H1 (cell line): ENCODE measurements around the gene LRRK1. TPM values are rescaled to one million over a fixed set of nuclear protein-coding genes. Genes with fewer than 3 reads are reported as not detected.

Source experiments
- CTCF ChIA-PET: fragments of 300-600 bp; sonication (Branson Sonifier 250); formaldehyde crosslinking; loops from one replicate; lab custom pipeline; 2021; ENCODE audit not compliant: partially characterized antibody; lab: Charles Lee
- POLR2A ChIA-PET: fragments of 300-600 bp; sonication (Branson Sonifier 250); formaldehyde crosslinking; loops from one replicate; lab custom pipeline; 2021; ENCODE audit warnings: inconsistent platforms; ENCODE audit not compliant: partially characterized antibody; lab: Charles Lee
- DNase-seq, 2 experiments: peaks; one replicate each; pipeline versions ENCODE4 v3.0.0 to v3.0.0-alpha.2; 2010 to 2022; ENCODE audit warnings: low spot score in 2 of 2, low read depth in 1 of 2, mixed read lengths in 1 of 2
- FAIRE-seq: peaks from 2 replicates; lab custom pipeline; 2011; peaks lifted over from hg19 to GRCh38; lab: Jason Lieb, UNC
- H2AFZ ChIP-seq: 2 replicates; pipeline ENCODE4 v1.8.1; 2012; ENCODE audit warnings: low read length, inconsistent platforms
- H2AK5ac ChIP-seq: 2 replicates; pipeline ENCODE4 v1.6.1; 2013; ENCODE audit warnings: low read depth, low read length
- H2BK120ac ChIP-seq: replicated peaks from 2 replicates; pipeline ENCODE3; 2013; ENCODE audit warnings: low read depth, low read length, inconsistent platforms
- H2BK12ac ChIP-seq: 2 replicates; pipeline ENCODE4 v1.6.1; 2013; ENCODE audit warnings: low read depth, low read length
- H2BK15ac ChIP-seq: 2 replicates; pipeline ENCODE4 v1.6.1; 2013; ENCODE audit warnings: low read length
- H2BK20ac ChIP-seq: 2 replicates; pipeline ENCODE4 v1.6.1; 2013; ENCODE audit warnings: low read length
- H2BK5ac ChIP-seq: 2 replicates; pipeline ENCODE4 v1.6.1; 2013; ENCODE audit warnings: low read depth, low read length
- H3K14ac ChIP-seq: 2 replicates; pipeline ENCODE4 v1.6.1; 2013; ENCODE audit warnings: inconsistent platforms; ENCODE audit not compliant: insufficient read length
- H3K18ac ChIP-seq: 2 replicates; pipeline ENCODE4 v1.6.1; 2013; ENCODE audit warnings: low read length; ENCODE audit errors: extremely low read depth
- H3K23ac ChIP-seq: 2 replicates; pipeline ENCODE4 v1.6.1; 2013; ENCODE audit warnings: inconsistent platforms; ENCODE audit not compliant: insufficient read length
- H3K23me2 ChIP-seq: 2 replicates; pipeline ENCODE4 v1.6.1; 2013; ENCODE audit warnings: low read depth, low read length
- H3K27ac ChIP-seq: 2 replicates; pipeline ENCODE4 v1.6.1; 2011; ENCODE audit warnings: low read depth, low read length, inconsistent platforms
- H3K27me3 ChIP-seq, 4 experiments: replicated peaks in 1 of 4; 1 replicate in 1 of 4; 2 replicates in 3 of 4; pipeline versions ENCODE4 v1.6.1 to v1.8.1; 2011 to 2013; ENCODE audit warnings: low read length in 3 of 4, mild to moderate bottlenecking in 3 of 4, inconsistent platforms in 2 of 4, mixed read lengths in 2 of 4, moderate library complexity in 1 of 4; ENCODE audit not compliant: control insufficient read depth in 3 of 4, insufficient read depth in 3 of 4; ENCODE audit errors: extremely low read depth in 1 of 4
- H3K36me3 ChIP-seq, 4 experiments: 2 replicates each; pipeline versions ENCODE4 v1.6.1 to v1.8.1; 2011 to 2013; ENCODE audit warnings: mild to moderate bottlenecking in 4 of 4, low read length in 3 of 4, moderate library complexity in 2 of 4, control low read depth in 1 of 4, inconsistent platforms in 1 of 4; ENCODE audit not compliant: insufficient read depth in 4 of 4, control insufficient read depth in 2 of 4
- H3K4ac ChIP-seq: replicated peaks from 2 replicates; pipeline ENCODE3; 2013; ENCODE audit warnings: low read length, low read depth, mixed read lengths, inconsistent platforms; ENCODE audit not compliant: insufficient read length
- H3K4me1 ChIP-seq, 4 experiments: replicated peaks in 1 of 4; 1 replicate in 1 of 4; 2 replicates in 3 of 4; pipeline versions ENCODE4 v1.6.1 to v1.8.1; 2011 to 2013; ENCODE audit warnings: low read length in 3 of 4, inconsistent platforms in 2 of 4, mixed read lengths in 1 of 4; ENCODE audit not compliant: insufficient read depth in 4 of 4, control insufficient read depth in 3 of 4
- H3K4me2 ChIP-seq, 2 experiments: 2 replicates each; pipeline versions ENCODE4 v1.6.1 to v1.8.1; 2011 to 2013; ENCODE audit warnings: low read depth in 2 of 2, low read length in 2 of 2, control low read depth in 1 of 2, inconsistent platforms in 1 of 2, mild to moderate bottlenecking in 1 of 2; ENCODE audit not compliant: insufficient read depth in 1 of 2
- H3K4me3 ChIP-seq, 4 experiments: fragments of 200-600, 300-600 bp in 1 of 4; sonication (generic), shearing (Covaris generic), sonication (Bioruptor Twin) in 1 of 4; 2 replicates each; pipeline versions ENCODE4 v1.5.1 to v1.8.1; 2011 to 2016; ENCODE audit warnings: low read length in 4 of 4, low read depth in 3 of 4, control low read depth in 2 of 4, inconsistent platforms in 2 of 4, mild to moderate bottlenecking in 2 of 4, mixed read lengths in 1 of 4, moderate library complexity in 1 of 4; ENCODE audit not compliant: insufficient read depth in 2 of 4; ENCODE audit errors: extremely low read depth in 1 of 4
- H3K56ac ChIP-seq: replicated peaks from 2 replicates; pipeline ENCODE3; 2013; ENCODE audit warnings: low read depth, mild to moderate bottlenecking, mixed read lengths, low read length, inconsistent platforms; ENCODE audit not compliant: insufficient read length
- H3K79me1 ChIP-seq: 2 replicates; pipeline ENCODE4 v1.6.1; 2013; ENCODE audit warnings: low read depth, low read length, control low read depth
- H3K79me2 ChIP-seq, 2 experiments: 2 replicates each; pipeline versions ENCODE4 v1.6.1 to v1.8.1; 2012 to 2013; ENCODE audit warnings: low read length in 2 of 2, mild to moderate bottlenecking in 2 of 2, inconsistent platforms in 1 of 2; ENCODE audit not compliant: insufficient read depth in 2 of 2, control insufficient read depth in 1 of 2
- H3K9ac ChIP-seq, 4 experiments: replicated peaks in 1 of 4; 1 replicate in 1 of 4; 2 replicates in 3 of 4; pipeline versions ENCODE4 v1.6.1 to v1.8.1; 2011 to 2013; ENCODE audit warnings: low read depth in 3 of 4, low read length in 3 of 4, control low read depth in 2 of 4, mild to moderate bottlenecking in 2 of 4, moderate library complexity in 2 of 4, inconsistent platforms in 1 of 4; ENCODE audit errors: extremely low read depth in 1 of 4
- H3K9me3 ChIP-seq, 2 experiments: 2 replicates each; pipeline versions ENCODE4 v1.6.1 to v1.8.1; 2012 to 2013; ENCODE audit warnings: mild to moderate bottlenecking in 2 of 2, moderate library complexity in 2 of 2, control low read depth in 1 of 2, inconsistent platforms in 1 of 2, low read depth in 1 of 2, low read length in 1 of 2, mixed read lengths in 1 of 2; ENCODE audit not compliant: insufficient read depth in 2 of 2
- H4K20me1 ChIP-seq, 2 experiments: replicated peaks in 1 of 2; 2 replicates each; pipeline versions ENCODE3 to v1.8.1; 2011 to 2013; ENCODE audit warnings: inconsistent platforms in 2 of 2, low read length in 2 of 2, mild to moderate bottlenecking in 1 of 2; ENCODE audit not compliant: insufficient read depth in 2 of 2, control insufficient read depth in 1 of 2
- H4K5ac ChIP-seq: 2 replicates; pipeline ENCODE4 v1.6.1; 2013; ENCODE audit warnings: low read length, low read depth, mixed read lengths, inconsistent platforms; ENCODE audit not compliant: insufficient read length
- H4K8ac ChIP-seq: 2 replicates; pipeline ENCODE4 v1.8.0; 2013; ENCODE audit warnings: mild to moderate bottlenecking, moderate library complexity, low read length, inconsistent platforms; ENCODE audit not compliant: insufficient read depth; ENCODE audit errors: extremely low read depth
- H4K91ac ChIP-seq: replicated peaks from 2 replicates; pipeline ENCODE3; 2013; ENCODE audit warnings: low read length, mixed read lengths, inconsistent platforms; ENCODE audit not compliant: insufficient read length
- CTBP2 ChIP-seq: IDR thresholded peaks from 2 replicates; pipeline ENCODE4 v1.7.0; 2011; ENCODE audit warnings: borderline replicate concordance, mild to moderate bottlenecking, moderate library complexity, mixed read lengths, low read length; ENCODE audit not compliant: insufficient read depth, insufficient read length
- JUND ChIP-seq: IDR thresholded peaks from 2 replicates; pipeline ENCODE4 v1.6.1; 2011; ENCODE audit warnings: mild to moderate bottlenecking, improper control_type of control experiment, low read length
- KDM4A ChIP-seq: IDR thresholded peaks from one replicate; pipeline ENCODE4 v1.7.1; 2012; ENCODE audit warnings: low read depth, mild to moderate bottlenecking, moderate library complexity, low read length, inconsistent platforms; ENCODE audit not compliant: severe bottlenecking
- TCF12 ChIP-seq: IDR thresholded peaks from 2 replicates; pipeline ENCODE4 v1.6.1; 2011; ENCODE audit warnings: low read depth, mild to moderate bottlenecking, low read length
- YY1 ChIP-seq: IDR thresholded peaks from 2 replicates; pipeline ENCODE4 v1.6.1; 2011; ENCODE audit warnings: low read depth, mild to moderate bottlenecking, low read length
- ZNF274 ChIP-seq: IDR thresholded peaks from 2 replicates; pipeline ENCODE4 v1.7.0; 2012; ENCODE audit warnings: low read length, borderline replicate concordance; ENCODE audit errors: extremely low read depth
- WGBS, 2 experiments: shearing (Covaris generic) in 1 of 2; methylation state at CpG; one replicate each; pipeline versions ENCODE4 v1.1.6 to v1.1.7; 2013 to 2015; ENCODE audit warnings: low lambda C conversion rate in 2 of 2, mixed read lengths in 2 of 2, inconsistent platforms in 1 of 2, low coverage in 1 of 2, missing lambda C conversion rate in 1 of 2; ENCODE audit not compliant: insufficient replicate concordance in 2 of 2, insufficient coverage in 1 of 2, insufficient read length in 1 of 2; ENCODE audit errors: extremely low coverage in 1 of 2, missing lambda C conversion rate in 1 of 2; 5-methylcytosine and 5-hydroxymethylcytosine counted together
- polyA plus RNA-seq, 7 experiments: library from polyadenylated mRNA; depleted of rRNA in 3 of 7; stranded (reverse) in 5 of 7; unstranded in 2 of 7; fragments of >200 nt in 5 of 7; fragments of 200-250 nt in 2 of 7; gene quantifications; 1 replicate in 5 of 7; 2 replicates in 1 of 7; 4 replicates in 1 of 7; pipeline versions ENCODE4 v1.2.1 to v1.2.3, GENCODE V29; 2011 to 2013; ENCODE audit warnings: missing spikeins in 2 of 7, mixed read lengths in 2 of 7
- total RNA-seq: library from RNA; stranded (reverse); fragmentation: NEBNext Ultra II Directional; extraction: Animal tissue kit (Norgen Biotek cat#: 25700); gene quantifications from 2 replicates; pipeline ENCODE4 v1.2.1, GENCODE V29; 2021

LRRK1 gene
- total and polyA plus RNA-seq, 2 of the 8 experiments (the other 6 are each of a cell fraction or from before 2014, with no cell fraction given) = 1.2 to 3.6 TPM

DNA sequence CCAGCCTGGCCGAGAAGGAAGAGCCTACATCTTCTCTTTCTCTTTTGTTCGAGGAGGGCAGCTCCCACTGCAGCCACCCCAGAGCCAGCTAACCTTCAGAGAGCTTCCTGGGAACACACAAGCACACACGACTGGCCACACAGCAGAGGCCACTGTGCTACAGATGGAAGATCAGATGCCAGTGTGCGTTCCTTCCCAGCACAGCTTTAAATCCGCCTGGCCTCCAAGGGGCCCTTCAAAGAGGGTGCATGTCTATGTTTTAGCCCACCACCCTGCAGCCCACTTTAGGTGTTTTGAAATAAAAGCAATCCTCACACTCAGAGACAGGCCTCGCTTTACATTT is 27.2 kb upstream of the LRRK1 start:
- ChIA-PET POLR2A (no interaction called here), CTCF (interaction anchor here (0.7 to 6.8 kb wide), 10 partner anchors 8 to 124 kb away, joined by 3 to 34 read pairs (median 4); no protein-coding TSS in a partner anchor)
- H3K23me2 ChIP-seq = no peaks in the 10 kb centered on the region
- no peak overlapping the region for H2BK5ac ChIP-seq
- H3K14ac ChIP-seq = no peak overlapping the region
- no peak overlapping the region for H4K91ac ChIP-seq
- H3K18ac ChIP-seq = no peak overlapping the region
- no peaks in the 10 kb centered on the region; a peak in 1 of 7 replicates for H3K27me3 ChIP-seq
- no peak overlapping the region for H2BK20ac ChIP-seq
- H3K4me1 ChIP-seq = peaks cover 0 to 5% (median 1%) of the 10 kb centered on the region in 4 experiments; a peak in 2 of 7 replicates
- FAIRE-seq = no peak
- WGBS, 2 experiments = 87% methylated on average over 5 of the region's 6 CpGs; no CpG with 5 or more reads in 1 of the 2 experiments
- no peaks in the 10 kb centered on the region for H3K79me2 ChIP-seq
- H3K56ac ChIP-seq = no peak overlapping the region
- no peaks in the 10 kb centered on the region for H3K36me3 ChIP-seq
- H3K9ac ChIP-seq = no peak overlapping the region
- H2BK12ac ChIP-seq = no peak overlapping the region
- no peak overlapping the region for H2BK15ac ChIP-seq
- no peak overlapping the region for H4K8ac ChIP-seq
- TF ChIP-seq TCF12 (no peak), ZNF274 (no peak), KDM4A (no peak), JUND (no peak), CTBP2 (no peak), YY1 (no peak)
- no peak overlapping the region for H2BK120ac ChIP-seq
- no peak overlapping the region for H3K4ac ChIP-seq
- no peak overlapping the region for H2AFZ ChIP-seq
- no peak overlapping the region for H3K4me3 ChIP-seq
- H3K23ac ChIP-seq = no peak overlapping the region
- H4K5ac ChIP-seq = no peak overlapping the region
- H2AK5ac ChIP-seq = no peak overlapping the region
- no peaks in the 10 kb centered on the region for H3K9me3 ChIP-seq
- no peak for DNase-seq
- peaks cover 0 to 1% of the 10 kb centered on the region in 2 experiments for H4K20me1 ChIP-seq
- no peak overlapping the region for H3K27ac ChIP-seq
- H3K4me2 ChIP-seq = no peak overlapping the region
- no peaks in the 10 kb centered on the region for H3K79me1 ChIP-seq
